VCaP (cell line): ENCODE results near the gene CADPS.

ENCODE experiments used
- H3K27ac ChIP-seq: fragments of 450-650 bp; 2 replicates; pipeline ENCODE4 v1.5.1; 2017
- CTCF ChIP-seq: fragments of 450-650 bp; conservative IDR thresholded peaks from 2 replicates; pipeline ENCODE4 v1.5.1; 2017; ENCODE audit warnings: mild to moderate bottlenecking, moderate library complexity

The CADPS gene

DNA sequence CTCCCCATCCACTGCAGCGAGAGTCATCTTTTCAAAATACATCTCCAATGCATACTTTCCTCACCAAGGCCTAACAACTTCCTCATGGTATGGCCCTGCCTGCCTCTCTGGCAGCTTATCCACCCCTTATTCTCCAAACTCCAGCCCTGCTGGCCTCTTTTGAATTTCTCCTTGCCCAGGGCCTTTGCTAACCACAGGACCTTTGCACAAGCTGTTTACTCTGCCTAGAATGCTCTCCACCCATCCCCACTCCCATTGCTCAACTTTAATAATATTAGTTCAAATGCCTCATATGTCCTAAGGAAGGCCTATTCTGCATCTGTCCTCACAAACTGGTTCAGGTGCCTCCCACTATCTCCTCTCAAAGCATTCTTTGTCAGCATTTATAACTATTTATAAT, 230.7 kb downstream of the CADPS start:
- TF ChIP-seq CTCF, result no peak
- peak overlapping the region; percentile 78 for H3K27ac ChIP-seq

GRCh38 chr3:62638316-62638715, 236.9 kb downstream of the CADPS start:
- no peak for TF ChIP-seq CTCF
- no peak overlapping the region for H3K27ac ChIP-seq

- no peak overlapping the region for H3K27ac ChIP-seq
- no peak for TF ChIP-seq CTCF
Measured at GRCh38 chr3:62636235-62636826, 238.9 kb downstream of the CADPS start.

DNA sequence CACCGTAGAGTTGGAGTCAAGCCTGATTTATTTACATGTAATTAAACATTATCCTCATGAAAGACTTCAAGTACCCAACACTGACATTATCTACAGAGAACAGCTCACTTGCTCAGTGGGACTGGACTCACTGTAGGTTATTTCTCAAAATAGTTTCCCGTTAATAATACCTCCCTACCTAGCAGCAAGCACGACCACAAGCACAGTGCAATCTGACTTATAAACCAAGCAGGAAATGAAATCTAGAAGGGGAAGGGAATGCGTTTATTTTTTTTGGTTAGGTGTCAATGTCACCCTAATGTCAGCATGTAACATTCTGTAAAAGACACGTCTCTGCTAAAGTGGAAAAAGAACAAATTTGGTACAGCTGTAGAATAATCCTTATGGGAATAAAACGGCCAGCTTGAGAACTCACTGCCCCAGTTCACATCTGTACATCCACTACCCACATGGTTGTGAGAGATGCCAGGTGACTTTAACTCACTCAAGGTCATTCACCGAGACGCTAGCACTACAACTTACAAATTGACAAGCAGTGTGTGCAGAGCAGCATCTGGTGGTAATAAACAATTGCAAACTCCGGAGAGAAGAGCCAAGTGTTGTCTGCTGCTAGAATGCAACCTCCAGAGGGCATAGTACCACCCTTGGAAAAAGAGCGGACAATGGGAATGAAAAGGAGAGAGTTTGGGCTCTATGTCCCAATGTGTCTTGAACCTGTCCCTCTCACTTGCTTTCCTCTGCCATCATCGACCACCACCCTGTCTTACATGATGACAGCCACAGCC, 242.5 kb downstream of the CADPS start:
- TF ChIP-seq CTCF, result peak; percentile 19; the same call in 1 of the 2 replicates
- H3K27ac ChIP-seq, result no peak overlapping the region

GRCh38 chr3:62631488-62631887, 243.7 kb downstream of the CADPS start:
- no peak for TF ChIP-seq CTCF
- H3K27ac ChIP-seq, result no peak overlapping the region

- no peak overlapping the region for H3K27ac ChIP-seq
- TF ChIP-seq CTCF, result no peak
Measured at GRCh38 chr3:62630664-62631063, 244.6 kb downstream of the CADPS start.

- H3K27ac ChIP-seq, result 0 out of 2 replicates have a peak overlapping the region, but pooled peaks have one; percentile 18
- TF ChIP-seq CTCF, result no peak
Measured at GRCh38 chr3:62625268-62625667, 249.9 kb downstream of the CADPS start.
